Endothelial cell of umbilical vein (primary cell): ENCODE measurements around the gene RABIF. TPM values are rescaled to one million over a fixed set of nuclear protein-coding genes. Genes with fewer than 3 reads are reported as not detected.

Experiments used
- BruUV-seq: library from RNA; stranded (reverse); fragments of 400-500 nt; replicated peaks from 2 replicates; lab custom pipeline; 2021; lab: Mats Ljungman, UMichigan
- CTCF ChIA-PET: fragments of 300-600, 350-600 bp; sonication (Branson Sonifier 250); formaldehyde crosslinking; loops from one replicate; lab custom pipeline; 2021; ENCODE audit warnings: antibody characterized with exemption, inconsistent platforms; lab: Charles Lee
- POLR2A ChIA-PET: fragments of 300-600, 350-600 bp; sonication (Branson Sonifier 250); formaldehyde crosslinking; loops from one replicate; lab custom pipeline; 2021; ENCODE audit warnings: antibody characterized with exemption, inconsistent platforms; lab: Charles Lee
- DNase-seq: peaks from one replicate; pipeline ENCODE4 v3.0.0-alpha.2; 2011; ENCODE audit warnings: low read depth, low spot score
- FAIRE-seq: peaks from 2 replicates; lab custom pipeline; 2011; peaks lifted over from hg19 to GRCh38; lab: Jason Lieb, UNC
- H2AFZ ChIP-seq: 2 replicates; pipeline ENCODE4 v1.6.0; 2012; ENCODE audit warnings: low read depth, low read length, control low read depth, inconsistent platforms
- H3K27ac ChIP-seq: 2 replicates; pipeline ENCODE4 v1.5.1; 2011; ENCODE audit warnings: low read depth, mild to moderate bottlenecking, control low read depth, low read length, moderate library complexity; ENCODE audit not compliant: insufficient read depth
- H3K27me3 ChIP-seq, 2 experiments: 2 replicates each; pipeline versions ENCODE4 v1.6.0 to v1.6.1; 2011; ENCODE audit warnings: low read length in 2 of 2, mixed read lengths in 1 of 2; ENCODE audit not compliant: control insufficient read depth in 2 of 2, insufficient read depth in 2 of 2
- H3K36me3 ChIP-seq, 2 experiments: 2 replicates in 1 of 2; 3 replicates in 1 of 2; pipeline ENCODE4 v1.5.1; 2011; ENCODE audit warnings: low read length in 2 of 2, mild to moderate bottlenecking in 1 of 2, moderate library complexity in 1 of 2; ENCODE audit not compliant: control insufficient read depth in 2 of 2, insufficient read depth in 2 of 2; ENCODE audit errors: extremely low read depth in 1 of 2
- H3K4me1 ChIP-seq: 3 replicates; pipeline ENCODE4 v1.5.1; 2011; ENCODE audit warnings: mild to moderate bottlenecking, low read length; ENCODE audit not compliant: control insufficient read depth, insufficient read depth; ENCODE audit errors: extremely low read depth
- H3K4me2 ChIP-seq: 2 replicates; pipeline ENCODE4 v1.6.1; 2011; ENCODE audit warnings: low read length, control low read depth, mixed read lengths; ENCODE audit not compliant: insufficient read depth
- H3K4me3 ChIP-seq, 3 experiments: fragments of 200-600 bp in 1 of 3; sonication (generic), shearing (Covaris generic) in 1 of 3; replicated peaks in 1 of 3; 2 replicates each; pipeline ENCODE4 v1.5.1; 2011 to 2016; ENCODE audit warnings: control low read depth in 3 of 3, low read length in 3 of 3, mild to moderate bottlenecking in 2 of 3, inconsistent platforms in 1 of 3, low read depth in 1 of 3, moderate library complexity in 1 of 3; ENCODE audit not compliant: insufficient read depth in 1 of 3
- H3K79me2 ChIP-seq: 2 replicates; pipeline ENCODE4 v1.6.0; 2012; ENCODE audit warnings: low read length, inconsistent platforms; ENCODE audit not compliant: control insufficient read depth, insufficient read depth
- H3K9ac ChIP-seq: replicated peaks from 2 replicates; pipeline ENCODE3; 2011; ENCODE audit warnings: low read length, control low read depth; ENCODE audit not compliant: insufficient read depth; ENCODE audit errors: extremely low read depth
- H3K9me1 ChIP-seq: replicated peaks from 3 replicates; pipeline ENCODE4 v1.6.0; 2011; ENCODE audit warnings: mild to moderate bottlenecking, low read length; ENCODE audit not compliant: control insufficient read depth, insufficient read depth; ENCODE audit errors: extremely low read depth
- H3K9me3 ChIP-seq: replicated peaks from 2 replicates; pipeline ENCODE4 v1.5.1; 2012; ENCODE audit warnings: low read length, inconsistent platforms; ENCODE audit not compliant: control insufficient read depth, insufficient read depth
- H4K20me1 ChIP-seq: replicated peaks from 2 replicates; pipeline ENCODE3; 2011; ENCODE audit warnings: mild to moderate bottlenecking, low read length; ENCODE audit not compliant: control insufficient read depth, insufficient read depth; ENCODE audit errors: extremely low read depth
- EZH2 ChIP-seq: IDR thresholded peaks from 2 replicates; pipeline ENCODE4 v1.6.1; 2012; ENCODE audit warnings: borderline replicate concordance, low read depth, mild to moderate bottlenecking, moderate library complexity, low read length, inconsistent platforms; ENCODE audit not compliant: severe bottlenecking
- FOS ChIP-seq: IDR thresholded peaks from 2 replicates; pipeline ENCODE4 v1.6.1; 2011; ENCODE audit warnings: mild to moderate bottlenecking, low read length, moderate library complexity, borderline replicate concordance; ENCODE audit not compliant: insufficient read depth
- GATA2 ChIP-seq: IDR thresholded peaks from 2 replicates; pipeline ENCODE4 v1.7.0; 2011; ENCODE audit warnings: low read depth, mild to moderate bottlenecking, moderate library complexity, mixed read lengths, low read length; ENCODE audit not compliant: insufficient read length, insufficient read depth
- JUN ChIP-seq: IDR thresholded peaks from 2 replicates; pipeline ENCODE4 v1.6.1; 2011; ENCODE audit warnings: borderline replicate concordance, low read depth; ENCODE audit not compliant: insufficient read length, insufficient read depth
- MYC ChIP-seq: IDR thresholded peaks from one replicate; pipeline ENCODE4 v1.6.1; 2011; ENCODE audit warnings: mild to moderate bottlenecking, low read depth, low read length
- POLR2A ChIP-seq: IDR thresholded peaks from 2 replicates; pipeline ENCODE4 v1.6.1; 2012; ENCODE audit warnings: low read depth, mild to moderate bottlenecking, control low read depth, low read length
- POLR2AphosphoS5 ChIP-seq: IDR thresholded peaks from 2 replicates; pipeline ENCODE4 v1.6.1; 2012; ENCODE audit warnings: low read depth, mild to moderate bottlenecking, control low read depth, low read length, moderate library complexity; ENCODE audit not compliant: insufficient read depth
- dilution Hi-C: fragments of 300-500 bp; cut with MboI; formaldehyde crosslinking; loops from one replicate; pipeline ENCODE4 v1.15.0; 2019; ENCODE audit warnings: low sequenced_read_pairs; ENCODE audit not compliant: extremely low pct_ligation_motif_present
- intact Hi-C: fragments of 100-400 bp; cut with micrococcal nuclease; formaldehyde crosslinking; loops from one replicate; pipeline ENCODE4 v1.10.0; 2022
- polyA plus RNA-seq, 4 experiments: library from polyadenylated mRNA; depleted of rRNA in 3 of 4; stranded (reverse) in 3 of 4; unstranded in 1 of 4; fragments of >200 nt; gene quantifications; 2 replicates each; pipeline versions ENCODE4 v1.2.1 to v1.2.3, GENCODE V29; 2011 to 2012; ENCODE audit warnings: missing spikeins in 1 of 4
- total RNA-seq: library from RNA; stranded (reverse); gene quantifications from 2 replicates; pipeline ENCODE4 v1.2.3, GENCODE V29; 2021
- TF ChIP-seq, protein P1 (sequence below), 2 donors: IDR thresholded peaks; 1 replicate in 1 of 2; 2 replicates in 1 of 2; pipeline ENCODE4 v1.5.1; 2011; ENCODE audit warnings: low read length in 2 of 2, mild to moderate bottlenecking in 2 of 2, moderate library complexity in 2 of 2, control low read depth in 1 of 2, inconsistent platforms in 1 of 2, low read depth in 1 of 2; ENCODE audit not compliant: insufficient read depth in 1 of 2; ENCODE audit errors: extremely low read depth in 1 of 2
- TF ChIP-seq, protein P2 (sequence below): IDR thresholded peaks from 2 replicates; pipeline ENCODE4 v1.6.1; 2011; ENCODE audit not compliant: insufficient read depth, insufficient read length

The RABIF gene
- total and polyA plus RNA-seq, 2 donors (not counting 3 experiments of a cell fraction or from before 2014, with no cell fraction given): 15.8 to 17.1 TPM

DNA sequence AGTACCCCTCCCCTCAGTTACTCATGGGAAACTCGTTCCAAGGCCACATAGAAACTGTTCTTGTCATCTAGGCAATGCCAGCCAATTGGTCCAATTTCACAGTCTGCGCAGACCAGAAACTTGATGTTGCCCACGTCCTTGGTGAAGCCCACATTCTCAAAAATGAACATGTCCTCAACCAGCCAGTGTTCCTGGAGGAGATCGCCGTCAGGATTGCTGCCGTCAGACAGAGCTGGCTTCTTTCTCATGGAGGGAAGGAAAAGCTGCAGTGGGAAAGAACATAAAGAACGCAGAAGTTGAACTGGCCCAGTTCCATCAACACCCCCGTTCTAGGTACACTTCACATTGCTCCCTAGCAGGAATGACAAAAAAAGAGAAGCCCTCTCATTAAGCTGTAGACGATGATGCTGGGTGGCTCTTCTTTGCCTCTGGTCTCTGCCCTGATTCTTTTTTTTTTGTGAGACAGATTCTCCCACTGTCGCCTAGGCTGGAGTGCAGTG, 7.9 kb downstream of the RABIF start:
- FAIRE-seq (no peak), DNase-seq (no peak)
- no peaks in the 10 kb centered on the region for H3K9me1 ChIP-seq
- H3K9ac ChIP-seq: no peak overlapping the region
- no peaks in the 10 kb centered on the region for H3K4me1 ChIP-seq
- H3K9me3 ChIP-seq: no peaks in the 10 kb centered on the region
- H3K27me3 ChIP-seq: no peaks in the 10 kb centered on the region
- POLR2A ChIA-PET: no interaction called here
- H3K27ac ChIP-seq: no peak overlapping the region
- H3K4me2 ChIP-seq: no peak overlapping the region
- intact Hi-C loops (loop anchor here (10.0 kb wide), 1 partner anchor 114 kb away; no protein-coding TSS in a partner anchor), dilution Hi-C loops (no loop called here)
- peaks cover 0 to 5% of the 10 kb centered on the region in 2 experiments for H3K36me3 ChIP-seq
- CTCF ChIA-PET: interaction anchor here (1.2 kb wide), 1 partner anchor 118 kb away, joined by 3 read pairs; no protein-coding TSS in a partner anchor
- H4K20me1 ChIP-seq: no peaks in the 10 kb centered on the region
- no peak overlapping the region for H3K4me3 ChIP-seq
- H2AFZ ChIP-seq: no peak overlapping the region
- BruUV-seq: no TSS peak
- peaks cover 12% of the 10 kb centered on the region for H3K79me2 ChIP-seq
- TF ChIP-seq, protein P1, sequence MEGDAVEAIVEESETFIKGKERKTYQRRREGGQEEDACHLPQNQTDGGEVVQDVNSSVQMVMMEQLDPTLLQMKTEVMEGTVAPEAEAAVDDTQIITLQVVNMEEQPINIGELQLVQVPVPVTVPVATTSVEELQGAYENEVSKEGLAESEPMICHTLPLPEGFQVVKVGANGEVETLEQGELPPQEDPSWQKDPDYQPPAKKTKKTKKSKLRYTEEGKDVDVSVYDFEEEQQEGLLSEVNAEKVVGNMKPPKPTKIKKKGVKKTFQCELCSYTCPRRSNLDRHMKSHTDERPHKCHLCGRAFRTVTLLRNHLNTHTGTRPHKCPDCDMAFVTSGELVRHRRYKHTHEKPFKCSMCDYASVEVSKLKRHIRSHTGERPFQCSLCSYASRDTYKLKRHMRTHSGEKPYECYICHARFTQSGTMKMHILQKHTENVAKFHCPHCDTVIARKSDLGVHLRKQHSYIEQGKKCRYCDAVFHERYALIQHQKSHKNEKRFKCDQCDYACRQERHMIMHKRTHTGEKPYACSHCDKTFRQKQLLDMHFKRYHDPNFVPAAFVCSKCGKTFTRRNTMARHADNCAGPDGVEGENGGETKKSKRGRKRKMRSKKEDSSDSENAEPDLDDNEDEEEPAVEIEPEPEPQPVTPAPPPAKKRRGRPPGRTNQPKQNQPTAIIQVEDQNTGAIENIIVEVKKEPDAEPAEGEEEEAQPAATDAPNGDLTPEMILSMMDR (IDR thresholded peaks at IDR 0.05; ENCODE audit: extremely low read depth in 1 of 2, insufficient read depth in 1 of 2, low read depth in 1 of 2, low read length in 2 of 2): no peak
- TF ChIP-seq, protein P2, sequence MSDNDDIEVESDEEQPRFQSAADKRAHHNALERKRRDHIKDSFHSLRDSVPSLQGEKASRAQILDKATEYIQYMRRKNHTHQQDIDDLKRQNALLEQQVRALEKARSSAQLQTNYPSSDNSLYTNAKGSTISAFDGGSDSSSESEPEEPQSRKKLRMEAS: no peak
- TF ChIP-seq JUN (no peak), POLR2AphosphoS5 (no peak), FOS (no peak), MYC (no peak), GATA2 (no peak), EZH2 (no peak), POLR2A (no peak)
